Measurements from ENCODE around the gene SHC4. TPM values are rescaled to one million over a fixed set of nuclear protein-coding genes. Genes with fewer than 3 reads are reported as not detected.
"Not testable (repeated sequence)": the region's sequence is repeated elsewhere in the genome, so short reads cannot be mapped to it uniquely, and the experiment has no call there.

Gene SHC4
- total RNA-seq, 1 donor from 2014 or later, result 4.8 TPM

GRCh38 chr15:48924528-48925393 is 39.0 kb downstream of the SHC4 start:
- DNase-seq (ENCODE audit: low spot score), result no peak

GRCh38 chr15:48922046-48922445 is 41.7 kb downstream of the SHC4 start:
- no peak for DNase-seq (ENCODE audit: low spot score)

- DNase-seq (ENCODE audit: low spot score), result no peak
Observed at GRCh38 chr15:48916721-48917120, 47.0 kb downstream of the SHC4 start.

- peak; percentile 69 for DNase-seq (ENCODE audit: low spot score)
Observed at GRCh38 chr15:48915861-48916260, 47.9 kb downstream of the SHC4 start.

DNA sequence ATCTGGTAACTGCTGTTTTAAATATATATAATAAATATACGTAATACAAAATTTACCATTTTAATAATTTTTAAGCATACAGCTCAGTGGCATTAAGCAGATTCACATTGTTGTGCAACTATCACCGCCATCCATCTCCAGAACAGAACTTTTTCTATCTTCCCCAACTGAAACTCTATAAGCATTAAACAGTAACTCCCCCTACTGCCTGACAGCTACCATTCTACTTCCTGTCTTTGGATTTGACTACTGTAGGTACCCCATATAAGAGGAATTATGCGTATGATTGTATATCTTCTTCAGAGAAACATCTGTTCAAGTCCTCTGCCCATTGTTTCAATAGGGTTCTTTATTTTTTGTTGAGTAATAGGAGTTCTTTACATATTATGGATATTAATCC is 49.0 kb downstream of the SHC4 start:
- no peak for DNase-seq (ENCODE audit: low spot score)

- no peak for DNase-seq (ENCODE audit: low spot score)
Observed at GRCh38 chr15:48913141-48913540, 50.6 kb downstream of the SHC4 start.

GRCh38 chr15:48910554-48910953 is 53.2 kb downstream of the SHC4 start:
- not testable (repeated sequence) for DNase-seq (ENCODE audit: low spot score)

- not testable (repeated sequence) for DNase-seq (ENCODE audit: low spot score)
Observed at GRCh38 chr15:48909313-48909712, 54.4 kb downstream of the SHC4 start.

- DNase-seq (ENCODE audit: low spot score), result no peak
Observed at GRCh38 chr15:48905847-48906246, 57.9 kb downstream of the SHC4 start.

- DNase-seq (ENCODE audit: low spot score), result no peak
Observed at GRCh38 chr15:48905216-48905615, 58.5 kb downstream of the SHC4 start.

DNA sequence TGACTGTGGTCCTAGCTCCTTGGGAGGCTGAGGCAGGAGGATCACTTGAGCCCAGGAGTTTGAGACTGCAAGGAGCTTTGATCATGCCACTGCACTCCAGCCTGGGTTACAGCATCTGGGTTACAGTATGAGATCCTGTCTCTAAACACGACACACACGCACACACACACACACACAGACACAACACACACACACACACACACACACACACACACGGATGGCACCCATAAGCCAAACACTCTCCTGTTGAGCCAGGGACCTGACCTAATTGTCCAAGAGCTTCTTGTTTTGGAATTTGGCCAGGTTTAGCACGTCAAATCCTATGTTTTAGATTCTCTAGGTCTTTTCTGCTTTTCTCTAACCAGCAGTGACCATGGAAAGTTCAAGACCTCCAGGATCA is 59.0 kb downstream of the SHC4 start:
- no peak for DNase-seq (ENCODE audit: low spot score)

GRCh38 chr15:48899793-48900192 is 63.9 kb downstream of the SHC4 start:
- no peak for DNase-seq (ENCODE audit: low spot score)

DNA sequence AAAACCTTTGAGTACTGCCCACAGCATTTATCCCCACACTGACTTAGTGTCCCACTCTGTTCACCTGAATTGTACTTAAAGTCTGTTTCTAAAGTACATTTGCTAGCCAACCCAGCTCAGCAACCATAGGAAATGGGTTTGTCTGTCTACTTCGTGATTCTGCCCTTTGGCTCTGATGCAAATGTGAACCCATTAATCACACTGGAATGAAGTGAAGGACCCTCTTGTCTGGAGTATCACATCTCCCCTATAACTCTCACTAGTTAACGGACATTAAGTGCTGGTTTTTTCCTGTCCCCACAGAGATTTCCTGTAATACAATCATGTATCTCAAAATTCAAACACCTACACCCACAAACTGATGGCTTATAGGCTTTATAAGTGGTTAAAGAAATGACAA is 65.3 kb downstream of the SHC4 start:
- DNase-seq (ENCODE audit: low spot score), result no peak

DNA sequence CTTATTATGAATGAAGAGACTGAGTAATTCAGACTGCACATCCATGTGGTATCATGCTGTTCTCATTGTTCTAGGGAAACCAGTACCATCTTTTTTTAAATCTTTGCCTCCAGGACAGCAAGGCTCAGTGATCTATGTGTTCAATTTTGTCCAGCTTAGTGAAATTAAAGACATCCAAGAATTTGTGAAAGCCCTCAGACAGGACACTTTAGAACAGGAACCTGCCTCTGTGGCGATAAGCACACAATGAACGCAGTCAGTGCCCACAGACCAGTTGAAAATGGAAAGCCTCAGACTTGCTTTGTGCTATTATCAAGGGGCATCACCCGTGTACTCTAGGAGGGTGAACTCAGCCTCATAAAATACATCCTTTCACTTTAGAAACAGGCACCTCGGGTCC is 65.7 kb downstream of the SHC4 start:
- DNase-seq (ENCODE audit: low spot score), result no peak

- DNase-seq (ENCODE audit: low spot score), result peak; percentile 66
Observed at GRCh38 chr15:48896869-48897814, 66.6 kb downstream of the SHC4 start.

GRCh38 chr15:48893311-48893710 is 70.4 kb downstream of the SHC4 start:
- no peak for DNase-seq (ENCODE audit: low spot score)

DNA sequence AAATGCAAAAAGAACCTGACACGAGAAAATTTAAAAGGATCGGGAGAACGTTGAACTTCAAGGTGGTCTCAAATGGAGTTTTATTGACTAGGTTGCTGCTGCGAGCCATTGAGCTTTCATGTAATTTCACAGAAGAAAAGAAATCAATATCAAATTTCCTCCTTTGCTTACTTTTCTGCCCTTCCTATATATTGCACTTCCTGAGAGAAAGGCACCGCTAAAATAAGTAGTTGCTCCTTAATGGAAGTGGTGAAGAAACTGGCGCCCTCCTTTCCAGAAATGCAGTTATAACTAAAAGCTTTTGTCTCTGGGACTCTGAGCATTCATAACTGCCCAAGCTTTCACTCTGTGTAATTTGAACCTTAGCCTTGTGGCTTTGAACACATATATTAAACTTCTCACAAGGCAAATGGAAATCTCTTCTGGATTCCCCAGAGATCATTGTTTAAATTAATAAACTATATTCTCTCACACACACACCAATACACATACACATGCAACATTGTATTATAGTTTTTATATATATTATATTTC is 72.4 kb downstream of the SHC4 start:
- no peak for DNase-seq (ENCODE audit: low spot score)

- no peak for DNase-seq (ENCODE audit: low spot score)
Observed at GRCh38 chr15:48890375-48890972, 73.2 kb downstream of the SHC4 start.

DNA sequence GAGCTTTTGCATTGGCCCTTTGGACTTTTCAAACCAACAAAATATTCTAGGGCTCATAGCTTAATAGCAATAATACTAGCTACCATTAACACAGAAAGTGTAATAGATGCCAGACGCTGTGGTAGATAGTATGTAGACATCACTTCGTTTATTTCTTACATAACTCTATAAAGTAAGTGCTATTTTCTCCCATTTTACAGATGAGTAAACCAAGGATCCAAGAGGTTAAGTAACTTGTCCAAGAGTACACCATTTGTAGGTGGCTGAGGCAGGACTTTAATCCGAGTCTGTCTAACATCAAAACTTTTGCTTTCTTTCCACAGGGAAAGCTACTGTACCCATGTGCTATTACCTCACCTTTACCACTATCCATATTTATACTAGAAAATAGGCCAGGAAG is 73.8 kb downstream of the SHC4 start:
- no peak for DNase-seq (ENCODE audit: low spot score)

DNA sequence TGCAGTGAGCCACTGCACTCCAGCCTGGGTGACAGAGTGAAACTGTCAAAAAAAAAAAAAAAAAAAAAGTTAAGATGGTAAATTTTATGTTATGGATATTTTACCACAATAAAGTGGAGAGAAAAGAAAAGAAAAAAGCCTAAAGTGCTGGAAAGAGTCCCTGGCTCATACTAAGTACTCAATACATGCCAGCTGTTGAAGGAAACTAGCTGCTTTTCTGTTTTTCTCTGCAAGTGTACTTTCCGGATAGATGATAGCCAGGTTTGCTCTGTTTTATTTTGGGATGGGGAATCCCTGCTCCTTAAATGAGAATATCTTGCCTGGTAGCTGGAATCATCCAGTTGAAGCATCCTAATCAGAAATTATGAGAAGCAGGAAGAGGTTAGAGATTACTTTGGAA is 74.9 kb downstream of the SHC4 start:
- DNase-seq (ENCODE audit: low spot score), result peak; percentile 15

DNA sequence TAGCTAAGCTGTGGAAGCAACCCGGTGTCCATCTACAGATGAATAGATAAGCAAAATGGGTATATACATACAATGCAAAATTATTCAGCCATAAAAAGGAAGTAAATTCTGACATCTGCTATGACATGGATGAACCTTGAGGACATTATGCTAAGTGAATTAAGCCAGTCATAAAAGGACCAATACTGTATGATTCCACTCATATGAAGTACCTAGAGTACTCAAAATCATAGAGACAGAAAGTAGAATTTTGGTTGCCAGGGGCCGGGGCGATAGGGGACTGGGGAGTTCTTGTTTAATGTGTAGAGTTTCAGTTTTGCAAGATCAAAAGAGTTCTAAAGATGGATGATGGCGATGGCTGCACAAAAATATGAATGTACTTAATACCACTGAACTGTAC is 75.5 kb downstream of the SHC4 start:
- no peak for DNase-seq (ENCODE audit: low spot score)

GRCh38 chr15:48887144-48887543 is 76.6 kb downstream of the SHC4 start:
- DNase-seq (ENCODE audit: low spot score), result no peak
